Measurements from ENCODE around the gene LRRC27.

The LRRC27 gene

DNA sequence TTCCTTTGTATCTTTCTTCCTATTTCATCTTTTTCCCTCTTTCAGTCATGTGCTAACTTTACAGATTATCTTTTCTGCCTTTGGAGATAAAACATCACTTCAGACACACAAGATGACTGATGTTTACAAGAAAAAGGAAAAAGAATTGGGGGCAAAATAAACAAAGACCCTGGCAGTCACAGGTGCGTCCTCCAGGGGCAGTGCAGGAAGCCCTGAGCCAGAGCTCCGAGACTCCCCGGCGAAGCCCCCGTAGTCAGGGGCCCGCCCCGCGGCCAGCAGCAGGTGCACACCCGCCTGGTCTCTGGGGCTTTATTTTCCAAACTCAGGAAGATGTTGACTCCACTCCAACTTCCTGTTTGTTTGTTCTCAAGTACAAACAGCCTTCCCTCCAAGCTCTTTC is 34.5 kb upstream of the LRRC27 start:
- DNase-seq (ENCODE audit: extremely low spot score), result no peak
- no peak for TF ChIP-seq CTCF (IDR thresholded peaks at IDR 0.05; ENCODE audit: control extremely low read depth, extremely low read depth, low read depth, missing control alignments)
- ChIA-PET POLR2A (no interaction called here), CTCF (interaction anchor here (1.3 kb wide), 1 partner anchor 56 kb away, joined by 3 read pairs; no protein-coding TSS in a partner anchor)

DNA sequence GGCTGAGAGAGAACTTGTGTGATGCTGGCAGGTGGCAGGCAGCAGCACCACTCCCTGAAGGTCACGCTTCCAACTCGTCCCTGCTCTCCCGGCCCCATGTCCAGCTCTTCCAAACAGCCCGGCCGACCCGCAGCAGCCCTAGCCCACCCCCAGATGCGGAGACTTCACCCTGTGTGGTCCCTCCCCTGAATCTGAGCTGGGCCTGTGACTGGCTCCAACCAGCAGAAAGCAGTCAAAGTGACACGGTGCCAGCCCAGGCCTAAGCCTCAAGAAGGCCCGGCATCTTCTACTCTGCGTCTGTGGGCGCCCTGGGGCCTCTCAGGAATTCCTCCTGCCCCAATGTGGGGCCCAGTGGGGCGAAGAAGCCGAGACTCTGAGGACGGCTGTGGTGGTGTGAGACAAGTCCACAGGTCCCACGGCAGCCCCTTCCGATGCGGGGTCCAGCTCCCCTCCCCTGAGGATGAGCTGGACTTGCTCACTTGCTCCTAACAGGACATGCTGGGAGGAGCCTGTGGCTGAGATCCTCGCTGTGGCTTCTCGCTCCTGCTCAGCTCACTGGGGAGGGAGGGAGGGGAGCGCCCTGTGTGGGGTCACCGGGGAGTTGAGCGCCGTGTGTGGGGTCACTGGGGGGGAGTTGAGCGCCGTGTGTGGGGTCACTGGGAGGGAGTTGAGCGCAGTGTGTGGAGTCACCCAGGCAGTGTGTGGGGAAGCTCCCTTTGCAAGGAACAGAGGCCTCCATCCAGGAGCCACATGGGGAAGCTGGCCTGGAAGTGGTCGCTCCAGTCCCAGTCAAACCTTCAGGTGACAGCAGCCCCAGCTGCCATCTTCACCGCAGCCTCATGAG is 33.7 kb upstream of the LRRC27 start:
- no peak for TF ChIP-seq CTCF (IDR thresholded peaks at IDR 0.05; ENCODE audit: control extremely low read depth, extremely low read depth, low read depth, missing control alignments)
- DNase-seq (ENCODE audit: extremely low spot score), result no peak
- CTCF ChIA-PET, result interaction anchor here (1.2 to 1.3 kb wide), 2 partner anchors 51 to 56 kb away, joined by 3 read pairs; no protein-coding TSS in a partner anchor
- POLR2A ChIA-PET, result interaction anchor here (1.4 kb wide), 1 partner anchor 10 kb away, joined by 3 read pairs; the partner anchor contains the start of gene STK32C

GRCh38 chr10:132299371-132300336 is 32.3 kb upstream of the LRRC27 start:
- TF ChIP-seq CTCF (IDR thresholded peaks at IDR 0.05; ENCODE audit: control extremely low read depth, extremely low read depth, low read depth, missing control alignments), result no peak
- POLR2A ChIA-PET, result interaction anchor here (1.4 kb wide), 1 partner anchor 8 kb away, joined by 3 read pairs; the partner anchor contains the start of gene STK32C
- DNase-seq (ENCODE audit: extremely low spot score), result no peak
- CTCF ChIA-PET, result interaction anchor here (1.2 kb wide), 1 partner anchor 49 kb away, joined by 3 read pairs; no protein-coding TSS in a partner anchor

DNA sequence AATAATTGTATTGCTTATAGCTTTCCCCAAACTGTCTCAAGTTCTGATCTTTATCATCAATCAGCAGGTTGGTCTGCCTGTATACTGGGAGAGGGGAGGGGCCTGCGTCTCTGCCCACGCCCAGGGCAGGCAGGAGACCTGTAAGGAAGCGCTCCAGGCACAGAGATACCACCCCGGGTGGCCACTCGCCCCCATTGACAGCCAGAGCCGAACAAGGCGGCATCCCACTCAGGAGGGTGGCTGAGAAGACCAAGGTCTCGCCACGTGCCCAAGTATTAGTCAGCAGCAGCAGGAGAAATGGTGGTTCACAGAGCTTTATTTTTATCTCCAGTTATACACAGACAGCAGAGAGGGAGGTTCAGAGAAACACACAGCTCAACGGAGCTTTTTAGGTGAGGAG is 31.4 kb upstream of the LRRC27 start:
- DNase-seq (ENCODE audit: extremely low spot score), result no peak
- POLR2A ChIA-PET, result no interaction called here
- CTCF ChIA-PET, result interaction anchor here (1.3 kb wide), 1 partner anchor 10 kb away, joined by 4 read pairs; no protein-coding TSS in a partner anchor
- no peak for TF ChIP-seq CTCF (IDR thresholded peaks at IDR 0.05; ENCODE audit: control extremely low read depth, extremely low read depth, low read depth, missing control alignments)

DNA sequence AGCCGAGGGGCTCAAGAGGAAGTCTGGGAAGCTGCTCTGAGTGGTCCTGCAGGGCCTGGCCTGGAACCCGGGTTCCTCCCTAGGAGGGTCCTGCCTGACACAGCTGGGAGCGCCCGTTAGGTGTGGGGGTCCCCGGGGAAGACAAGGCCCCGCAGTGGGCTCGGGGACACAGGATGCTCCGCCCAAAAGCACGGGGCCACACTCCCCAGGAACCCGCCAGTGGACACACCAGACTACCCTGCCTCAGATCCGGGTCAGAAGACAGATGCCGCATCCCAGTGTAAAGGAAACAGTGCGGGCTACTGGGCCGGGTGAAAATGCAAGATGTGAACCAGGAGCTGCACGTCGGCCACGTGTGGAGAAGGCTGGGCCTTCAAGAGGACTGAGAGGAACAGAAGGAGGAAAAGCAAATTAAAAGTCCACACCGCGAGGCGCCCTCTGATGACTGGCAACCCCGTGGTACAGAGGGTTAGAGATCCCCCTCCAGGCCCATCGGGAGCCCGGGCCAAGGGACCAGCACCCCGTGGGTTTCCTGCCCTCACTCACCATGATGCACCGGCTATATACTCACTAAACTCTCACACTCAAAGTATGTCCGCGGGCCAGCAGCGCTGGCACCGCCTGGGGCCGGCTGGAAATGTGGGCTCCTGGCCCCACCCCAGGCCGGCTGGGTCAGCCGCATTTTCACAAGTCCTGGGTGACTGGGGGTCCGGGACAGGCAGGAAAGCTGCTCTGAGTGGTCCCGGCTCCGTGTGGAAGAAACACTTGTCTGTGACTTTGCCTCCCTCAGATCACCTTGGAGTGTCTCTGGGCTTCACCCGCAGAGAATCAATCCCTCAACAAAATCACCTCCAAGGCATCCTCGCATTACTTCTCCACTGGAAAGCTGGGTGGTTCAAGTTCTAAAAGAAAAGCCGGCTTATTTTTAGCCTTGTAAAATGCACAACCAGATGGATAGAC is 30.3 kb upstream of the LRRC27 start:
- CTCF ChIA-PET, result interaction anchor here (1.3 kb wide), 1 partner anchor 9 kb away, joined by 4 read pairs; no protein-coding TSS in a partner anchor
- POLR2A ChIA-PET, result interaction anchor here (0.5 kb wide), 1 partner anchor 145 kb away, joined by 6 read pairs; no protein-coding TSS in a partner anchor
- no peak for DNase-seq (ENCODE audit: extremely low spot score)
- TF ChIP-seq CTCF (IDR thresholded peaks at IDR 0.05; ENCODE audit: control extremely low read depth, extremely low read depth, low read depth, missing control alignments), result no peak

Measured in GM10248 (cell line).